Measurements from ENCODE around the gene BMERB1.
"Not testable (repeated sequence)": the region's sequence is repeated elsewhere in the genome, so short reads cannot be mapped to it uniquely, and the experiment has no call there.

Gene BMERB1

GRCh38 chr16:15434425-15435215, at the start of gene BMERB1:
BMERB1 (plus strand) TSS chr16:15434588; CDS start chr16:15434654, 66 bp downstream.
- no peak for FAIRE-seq

- not testable (repeated sequence) for FAIRE-seq
Observed at GRCh38 chr16:15388060-15388459, 46.3 kb upstream of the BMERB1 start.

- not testable (repeated sequence) for FAIRE-seq
Observed at GRCh38 chr16:15389916-15390315, 44.5 kb upstream of the BMERB1 start.

- FAIRE-seq = not testable (repeated sequence)
Observed at GRCh38 chr16:15393025-15393424, 41.4 kb upstream of the BMERB1 start.

GRCh38 chr16:15395631-15396508, 38.5 kb upstream of the BMERB1 start, which contains the start of gene MPV17L:
MPV17L (plus strand) TSS chr16:15395754; CDS start chr16:15395898, 144 bp downstream.
- not testable (repeated sequence) for FAIRE-seq

GRCh38 chr16:15396509-15396829, 37.9 kb upstream of the BMERB1 start:
- FAIRE-seq = not testable (repeated sequence)

- no peak for FAIRE-seq
Observed at GRCh38 chr16:15396948-15397594, 37.3 kb upstream of the BMERB1 start.

- no peak for FAIRE-seq
Observed at GRCh38 chr16:15398618-15399316, 35.6 kb upstream of the BMERB1 start.

- FAIRE-seq = no peak
Observed at GRCh38 chr16:15399317-15399716, 35.1 kb upstream of the BMERB1 start.

GRCh38 chr16:15400314-15400713, 34.1 kb upstream of the BMERB1 start:
- not testable (repeated sequence) for FAIRE-seq

GRCh38 chr16:15401972-15402371, 32.4 kb upstream of the BMERB1 start:
- no peak for FAIRE-seq

GRCh38 chr16:15403392-15403995, 30.9 kb upstream of the BMERB1 start:
- FAIRE-seq = no peak

- FAIRE-seq = not testable (repeated sequence)
Observed at GRCh38 chr16:15404091-15404490, 30.3 kb upstream of the BMERB1 start.

GRCh38 chr16:15404792-15405191, 29.6 kb upstream of the BMERB1 start:
- FAIRE-seq = no peak

GRCh38 chr16:15407756-15408155, 26.6 kb upstream of the BMERB1 start:
- FAIRE-seq = not testable (repeated sequence)

- not testable (repeated sequence) for FAIRE-seq
Observed at GRCh38 chr16:15409476-15409875, 24.9 kb upstream of the BMERB1 start.

- no peak for FAIRE-seq
Observed at GRCh38 chr16:15415511-15415985, 18.8 kb upstream of the BMERB1 start.

- FAIRE-seq = no peak
Observed at GRCh38 chr16:15417197-15417596, 17.2 kb upstream of the BMERB1 start.

GRCh38 chr16:15418206-15418605, 16.2 kb upstream of the BMERB1 start:
- no peak for FAIRE-seq

GRCh38 chr16:15421696-15422095, 12.7 kb upstream of the BMERB1 start:
- not testable (repeated sequence) for FAIRE-seq

- no peak for FAIRE-seq
Observed at GRCh38 chr16:15422222-15422621, 12.2 kb upstream of the BMERB1 start.

- FAIRE-seq = no peak
Observed at GRCh38 chr16:15425861-15426260, 8.5 kb upstream of the BMERB1 start.

Data from colon (tissue), 2 donors.